Measurements from ENCODE around the gene CCDC116. TPM values are rescaled to one million over a fixed set of nuclear protein-coding genes. Genes with fewer than 3 reads are reported as not detected.

Gene CCDC116
- polyA plus RNA-seq (2011; rRNA removed) (0.06 and 0.16 TPM in 2 replicates), polyA minus RNA-seq (2011; rRNA and poly(A)+ RNA removed) (0.13 TPM in 1 of 2 replicates, not detected in the other)

- Histone ChIP-seq H3K9me3 (ENCODE audit: control insufficient read depth, insufficient read depth, low read length) (peaks cover 3% of the 10 kb centered on the region; the same call in 1 of the 2 replicates), H3K4me3 (ENCODE audit: low read depth, low read length) (no peak within 1 kb of the TSS), H3K27me3 (ENCODE audit: control insufficient read depth, insufficient read depth, low read length) (no peaks in the 10 kb centered on the region), H3K27ac (ENCODE audit: low read depth, low read length) (no peak within 1 kb of the TSS)
- TF ChIP-seq CTCF (IDR thresholded peaks at IDR 0.05; ENCODE audit: low read depth, low read length), result no peak
- POLR2A ChIA-PET, result no interaction called here
- no peak for DNase-seq (ENCODE audit: low read depth, low spot score)
- CTCF ChIA-PET, result interaction anchor here (1.5 kb wide), 1 partner anchor 15 kb away, joined by 4 read pairs; no protein-coding TSS in a partner anchor
Measured at GRCh38 chr22:21632237-21632895, at the start of gene CCDC116. CCDC116 (plus strand) TSS chr22:21632760; CDS start chr22:21633182, 422 bp downstream.

GRCh38 chr22:21582801-21583740, 49.5 kb upstream of the CCDC116 start:
- Histone ChIP-seq H3K27ac (ENCODE audit: low read depth, low read length) (no peak overlapping the region), H3K27me3 (ENCODE audit: control insufficient read depth, insufficient read depth, low read length) (no peaks in the 10 kb centered on the region), H3K9me3 (ENCODE audit: control insufficient read depth, insufficient read depth, low read length) (no peaks in the 10 kb centered on the region), H3K4me3 (ENCODE audit: low read depth, low read length) (no peak overlapping the region)
- no peak for DNase-seq (ENCODE audit: low read depth, low spot score)
- POLR2A ChIA-PET, result no interaction called here
- CTCF ChIA-PET, result no interaction called here
- TF ChIP-seq CTCF (IDR thresholded peaks at IDR 0.05; ENCODE audit: low read depth, low read length), result no peak

- POLR2A ChIA-PET, result no interaction called here
- H3K4me3 ChIP-seq (ENCODE audit: low read depth, low read length), result no peak overlapping the region
- no peak overlapping the region for H3K27ac ChIP-seq (ENCODE audit: low read depth, low read length)
- no peaks in the 10 kb centered on the region for H3K27me3 ChIP-seq (ENCODE audit: control insufficient read depth, insufficient read depth, low read length)
- CTCF ChIA-PET, result no interaction called here
- no peak for DNase-seq (ENCODE audit: low read depth, low spot score)
- no peaks in the 10 kb centered on the region for H3K9me3 ChIP-seq (ENCODE audit: control insufficient read depth, insufficient read depth, low read length)
- no peak for TF ChIP-seq CTCF (IDR thresholded peaks at IDR 0.05; ENCODE audit: low read depth, low read length)
Measured at GRCh38 chr22:21585389-21585788, 47.2 kb upstream of the CCDC116 start.

GRCh38 chr22:21587803-21588611, 44.6 kb upstream of the CCDC116 start:
- H3K27ac ChIP-seq (ENCODE audit: low read depth, low read length), result peak overlapping the region; percentile 22

More at GRCh38 chr22:21587803-21588611, 44.6 kb upstream of the CCDC116 start:
- DNase-seq (ENCODE audit: low read depth, low spot score), result peak; percentile 45
- H3K9me3 ChIP-seq (ENCODE audit: control insufficient read depth, insufficient read depth, low read length), result no peaks in the 10 kb centered on the region
- H3K27me3 ChIP-seq (ENCODE audit: control insufficient read depth, insufficient read depth, low read length), result no peaks in the 10 kb centered on the region
- no peak overlapping the region for H3K4me3 ChIP-seq (ENCODE audit: low read depth, low read length)
- TF ChIP-seq CTCF (IDR thresholded peaks at IDR 0.05; ENCODE audit: low read depth, low read length), result no peak
- POLR2A ChIA-PET, result no interaction called here
- CTCF ChIA-PET, result interaction anchor here (1.0 kb wide), 1 partner anchor 41 kb away, joined by 3 read pairs; no protein-coding TSS in a partner anchor
